ENCODE results near the gene SLC25A26.
A peak's percentile ranks its signal among the peaks of the same experiment; 100 is the strongest.

Gene SLC25A26

GRCh38 chr3:66386925-66387650, 166.3 kb downstream of the SLC25A26 start:
- TF ChIP-seq, protein P1, sequence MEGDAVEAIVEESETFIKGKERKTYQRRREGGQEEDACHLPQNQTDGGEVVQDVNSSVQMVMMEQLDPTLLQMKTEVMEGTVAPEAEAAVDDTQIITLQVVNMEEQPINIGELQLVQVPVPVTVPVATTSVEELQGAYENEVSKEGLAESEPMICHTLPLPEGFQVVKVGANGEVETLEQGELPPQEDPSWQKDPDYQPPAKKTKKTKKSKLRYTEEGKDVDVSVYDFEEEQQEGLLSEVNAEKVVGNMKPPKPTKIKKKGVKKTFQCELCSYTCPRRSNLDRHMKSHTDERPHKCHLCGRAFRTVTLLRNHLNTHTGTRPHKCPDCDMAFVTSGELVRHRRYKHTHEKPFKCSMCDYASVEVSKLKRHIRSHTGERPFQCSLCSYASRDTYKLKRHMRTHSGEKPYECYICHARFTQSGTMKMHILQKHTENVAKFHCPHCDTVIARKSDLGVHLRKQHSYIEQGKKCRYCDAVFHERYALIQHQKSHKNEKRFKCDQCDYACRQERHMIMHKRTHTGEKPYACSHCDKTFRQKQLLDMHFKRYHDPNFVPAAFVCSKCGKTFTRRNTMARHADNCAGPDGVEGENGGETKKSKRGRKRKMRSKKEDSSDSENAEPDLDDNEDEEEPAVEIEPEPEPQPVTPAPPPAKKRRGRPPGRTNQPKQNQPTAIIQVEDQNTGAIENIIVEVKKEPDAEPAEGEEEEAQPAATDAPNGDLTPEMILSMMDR (IDR thresholded peaks at IDR 0.05) = no peak
- Mint-ChIP-seq H3K36me3 (ENCODE audit: low read depth) (peaks cover 99% of the 10 kb centered on the region), H3K4me3 (no peak overlapping the region), H3K4me1 (no peaks in the 10 kb centered on the region), H3K9me3 (peaks cover 32% of the 10 kb centered on the region), H3K27me3 (ENCODE audit: low read depth, poor library complexity) (no peaks in the 10 kb centered on the region), H3K27ac (no peak overlapping the region)
- no peak for DNase-seq

DNA sequence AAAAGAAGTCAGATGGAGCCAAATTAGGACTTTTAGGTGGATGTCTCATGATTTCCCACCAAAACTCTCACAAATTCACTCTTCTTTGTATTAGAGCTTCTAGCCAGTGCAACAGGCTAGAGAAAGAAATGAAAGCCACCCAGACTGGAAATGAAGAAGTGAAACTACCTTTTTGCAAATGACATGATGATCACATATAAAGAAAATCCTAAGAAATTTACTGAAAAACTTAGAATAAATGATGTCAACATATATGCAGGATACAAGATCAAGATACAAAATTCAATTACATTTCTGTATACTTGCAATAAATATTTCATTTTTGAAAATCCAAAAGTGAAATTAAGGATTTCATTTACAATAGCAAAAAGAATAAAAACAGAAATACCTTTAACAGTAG, 169.2 kb downstream of the SLC25A26 start:
- Mint-ChIP-seq H3K9me3 (peaks cover 27% of the 10 kb centered on the region), H3K4me3 (no peak overlapping the region), H3K27me3 (ENCODE audit: low read depth, poor library complexity) (peaks cover 2% of the 10 kb centered on the region), H3K36me3 (ENCODE audit: low read depth) (peaks cover 99% of the 10 kb centered on the region), H3K27ac (no peak overlapping the region), H3K4me1 (peaks cover 28% of the 10 kb centered on the region)
- TF ChIP-seq, protein P1 (IDR thresholded peaks at IDR 0.05) = no peak
- no peak for DNase-seq

DNA sequence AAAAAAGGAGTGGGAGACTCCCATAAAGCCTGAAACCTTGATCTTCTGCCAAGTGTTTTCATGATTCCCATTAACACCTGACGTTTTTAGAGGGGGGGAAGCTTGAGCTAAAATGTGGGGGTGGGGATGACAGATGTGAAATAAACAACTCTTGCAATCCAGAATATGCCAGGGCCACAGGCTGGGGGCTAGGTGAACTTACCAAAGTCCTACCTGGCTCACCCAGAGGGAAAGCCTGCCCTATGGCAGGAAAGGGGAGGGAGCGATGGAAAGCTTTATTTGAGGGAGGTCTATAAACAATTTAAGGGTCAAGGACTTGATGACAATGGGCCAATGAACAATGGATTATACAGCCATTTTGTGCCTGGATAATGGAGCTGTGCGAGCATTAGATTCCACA, 171.7 kb downstream of the SLC25A26 start:
- peaks cover 8% of the 10 kb centered on the region for H3K9me3 Mint-ChIP-seq
- H3K36me3 Mint-ChIP-seq (ENCODE audit: low read depth) = peaks cover 95% of the 10 kb centered on the region
- TF ChIP-seq, protein P1 (IDR thresholded peaks at IDR 0.05) = no peak
- H3K27me3 Mint-ChIP-seq (ENCODE audit: low read depth, poor library complexity) = peaks cover 2% of the 10 kb centered on the region
- no peak overlapping the region for H3K4me3 Mint-ChIP-seq
- no peak for DNase-seq
- H3K4me1 Mint-ChIP-seq = peaks cover 31% of the 10 kb centered on the region
- peak overlapping the region; percentile 36 for H3K27ac Mint-ChIP-seq

DNA sequence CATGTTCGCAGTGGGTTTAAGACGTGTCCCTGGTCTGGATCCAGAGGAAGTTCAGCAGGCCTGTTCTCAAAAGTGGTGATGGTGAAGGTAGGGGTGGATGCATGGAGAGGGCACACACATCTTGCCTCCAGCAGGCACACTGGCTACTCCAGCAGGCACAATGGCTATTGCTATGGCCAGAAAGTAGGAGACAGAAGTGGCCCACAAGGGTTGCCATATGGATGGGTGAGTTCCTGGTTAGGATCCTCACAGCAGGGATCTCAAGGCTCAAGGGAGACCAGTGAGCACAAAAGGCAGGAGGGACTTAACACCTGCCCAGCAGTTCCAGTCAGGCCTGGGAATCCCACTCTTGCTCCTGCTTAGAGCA, 172.1 kb downstream of the SLC25A26 start:
- Mint-ChIP-seq H3K4me1 (peaks cover 31% of the 10 kb centered on the region), H3K36me3 (ENCODE audit: low read depth) (peaks cover 96% of the 10 kb centered on the region), H3K9me3 (peaks cover 8% of the 10 kb centered on the region), H3K27ac (peak overlapping the region; percentile 36), H3K27me3 (ENCODE audit: low read depth, poor library complexity) (peaks cover 2% of the 10 kb centered on the region), H3K4me3 (no peak overlapping the region)
- DNase-seq = no peak
- TF ChIP-seq, protein P1 (IDR thresholded peaks at IDR 0.05) = no peak

GRCh38 chr3:66393333-66394005, 172.7 kb downstream of the SLC25A26 start:
- peaks cover 96% of the 10 kb centered on the region for H3K36me3 Mint-ChIP-seq (ENCODE audit: low read depth)
- no peak for DNase-seq
- peaks cover 3% of the 10 kb centered on the region for H3K9me3 Mint-ChIP-seq
- TF ChIP-seq, protein P1 (IDR thresholded peaks at IDR 0.05) = no peak
- H3K27me3 Mint-ChIP-seq (ENCODE audit: low read depth, poor library complexity) = peaks cover 2% of the 10 kb centered on the region
- peak overlapping the region; percentile 9 for H3K27ac Mint-ChIP-seq
- H3K4me1 Mint-ChIP-seq = peaks cover 35% of the 10 kb centered on the region
- H3K4me3 Mint-ChIP-seq = no peak overlapping the region
